Pericardium fibroblast (primary cell): ENCODE measurements around the gene PDGFD. TPM values are rescaled to one million over a fixed set of nuclear protein-coding genes. Genes with fewer than 3 reads are reported as not detected.

Experiments
- total RNA-seq: library from RNA; depleted of rRNA; stranded (reverse); fragments of >200 nt; gene quantifications from 2 replicates; pipeline ENCODE4 v1.2.3, GENCODE V29; 2015

The PDGFD gene
- total RNA-seq: 42.9 and 92.0 TPM in 2 replicates

GRCh38 chr11:104164028-104164520 lies at the start of gene PDGFD:
Gene PDGFD, minus strand, starts transcription at chr11:104164147.

GRCh38 chr11:104036588-104036987 lies 127.4 kb downstream of the PDGFD start, which contains the start of gene DDI1:
Gene DDI1, plus strand, starts transcription at chr11:104036640. Its CDS starts 183 bp downstream, at chr11:104036823.

Other genes with a start within 250 kb of the PDGFD start
- not detected in 2 replicates for gene DDI1, start 127.5 kb downstream of the PDGFD start, total RNA-seq